ENCODE measurements around the gene HERPUD1. TPM values are rescaled to one million over a fixed set of nuclear protein-coding genes. Genes with fewer than 3 reads are reported as not detected.
A peak's percentile ranks its signal among the peaks of the same experiment; 100 is the strongest.

The HERPUD1 gene
- total RNA-seq, 1 experiment from 2014 or later: 45.2 TPM

GRCh38 chr16:56929639-56930038 lies 2.3 kb upstream of the HERPUD1 start:
- CTCF ChIA-PET: no interaction called here
- Histone ChIP-seq H3K27me3 (ENCODE audit: control insufficient read depth, insufficient read depth, low read length) (no peaks in the 10 kb centered on the region), H3K36me3 (ENCODE audit: control insufficient read depth, insufficient read depth, low read length) (peaks cover 2% of the 10 kb centered on the region; the same call in 1 of the 2 replicates), H3K4me1 (ENCODE audit: control insufficient read depth, insufficient read depth, low read length) (peaks cover 4% of the 10 kb centered on the region), H3K9me3 (ENCODE audit: control insufficient read depth, insufficient read depth, low read depth, low read length) (no peaks in the 10 kb centered on the region), H3K4me3 (ENCODE audit: low read depth in 2 of 2, low read length in 2 of 2) (no peak overlapping the region), H3K27ac (ENCODE audit: low read length) (no peak overlapping the region)
- in situ Hi-C loops (cut with HindIII; ENCODE audit: low pct_unique_long_range_greater_than_20kb, low sequenced_read_pairs) (no loop called here), intact Hi-C loops (cut with micrococcal nuclease; ENCODE audit: unreplicated experiment) (loop anchor here (10.0 kb wide), 1 partner anchor 55 kb away; no protein-coding TSS in a partner anchor)
- POLR2A ChIA-PET: no interaction called here
- DNase-seq (ENCODE audit: low read depth, low spot score): no peak
- BruUV-seq (replicated peaks): no TSS peak
- TF ChIP-seq POLR2AphosphoS5 (IDR thresholded peaks at IDR 0.05; ENCODE audit: low read depth, low read length) (no peak), REST (IDR thresholded peaks at IDR 0.05; ENCODE audit: insufficient read depth in 1 of 2, low read depth in 2 of 2, low read length in 1 of 2) (no peak), SIN3A (IDR thresholded peaks at IDR 0.05; ENCODE audit: borderline replicate concordance, insufficient read depth, low read depth, low read length) (no peak), CTCF (IDR thresholded peaks at IDR 0.05) (no peak), TCF7L2 (IDR thresholded peaks at IDR 0.05; ENCODE audit: low read depth, low read length) (no peak)
- no peak for ATAC-seq

GRCh38 chr16:56930486-56931270 lies 1.3 kb upstream of the HERPUD1 start:
- ChIA-PET POLR2A (interaction anchor here (0.6 kb wide), 1 partner anchor 115 kb away, joined by 3 read pairs; no protein-coding TSS in a partner anchor), CTCF (no interaction called here)
- Histone ChIP-seq H3K27me3 (ENCODE audit: control insufficient read depth, insufficient read depth, low read length) (no peaks in the 10 kb centered on the region), H3K27ac (ENCODE audit: low read length) (peak overlapping the region; percentile 95), H3K4me1 (ENCODE audit: control insufficient read depth, insufficient read depth, low read length) (peaks cover 4% of the 10 kb centered on the region), H3K36me3 (ENCODE audit: control insufficient read depth, insufficient read depth, low read length) (peaks cover 9% of the 10 kb centered on the region), H3K4me3 (ENCODE audit: low read depth in 2 of 2, low read length in 2 of 2) (no peak overlapping the region), H3K9me3 (ENCODE audit: control insufficient read depth, insufficient read depth, low read depth, low read length) (no peaks in the 10 kb centered on the region)
- BruUV-seq (replicated peaks): no TSS peak
- in situ Hi-C loops (cut with HindIII; ENCODE audit: low pct_unique_long_range_greater_than_20kb, low sequenced_read_pairs) (no loop called here), intact Hi-C loops (cut with micrococcal nuclease; ENCODE audit: unreplicated experiment) (loop anchor here (10.0 kb wide), 1 partner anchor 56 kb away; no protein-coding TSS in a partner anchor)
- ATAC-seq (no peak), DNase-seq (ENCODE audit: low read depth, low spot score) (no peak)
- no peak for TF ChIP-seq CTCF (IDR thresholded peaks at IDR 0.05)
- no peak for TF ChIP-seq REST (IDR thresholded peaks at IDR 0.05; ENCODE audit: insufficient read depth in 1 of 2, low read depth in 2 of 2, low read length in 1 of 2)
- no peak for TF ChIP-seq SIN3A (IDR thresholded peaks at IDR 0.05; ENCODE audit: borderline replicate concordance, insufficient read depth, low read depth, low read length)
- no peak for TF ChIP-seq TCF7L2 (IDR thresholded peaks at IDR 0.05; ENCODE audit: low read depth, low read length)
- no peak for TF ChIP-seq POLR2AphosphoS5 (IDR thresholded peaks at IDR 0.05; ENCODE audit: low read depth, low read length)
